Measurements from ENCODE around the gene MAD1L1.

DNA sequence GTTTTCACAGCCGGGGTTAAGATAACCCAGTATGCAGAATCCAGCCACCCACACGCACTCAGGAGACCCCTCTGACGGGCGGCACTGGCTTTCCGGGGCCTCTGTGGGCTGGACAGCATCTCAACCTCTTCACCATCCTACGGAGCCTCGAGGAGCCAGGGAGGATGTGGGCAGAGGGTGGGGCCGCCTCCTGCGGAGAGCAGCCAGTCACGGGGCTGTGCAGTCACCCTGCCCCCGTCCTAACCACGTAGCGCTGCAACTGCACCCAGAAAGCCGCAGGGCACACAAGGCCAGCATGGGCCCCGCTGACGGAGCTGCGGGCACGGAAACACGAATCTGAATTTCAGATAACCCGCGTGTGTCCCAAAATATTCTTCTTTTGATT is 292.4 kb downstream of the MAD1L1 start:
- TF ChIP-seq, protein P1, sequence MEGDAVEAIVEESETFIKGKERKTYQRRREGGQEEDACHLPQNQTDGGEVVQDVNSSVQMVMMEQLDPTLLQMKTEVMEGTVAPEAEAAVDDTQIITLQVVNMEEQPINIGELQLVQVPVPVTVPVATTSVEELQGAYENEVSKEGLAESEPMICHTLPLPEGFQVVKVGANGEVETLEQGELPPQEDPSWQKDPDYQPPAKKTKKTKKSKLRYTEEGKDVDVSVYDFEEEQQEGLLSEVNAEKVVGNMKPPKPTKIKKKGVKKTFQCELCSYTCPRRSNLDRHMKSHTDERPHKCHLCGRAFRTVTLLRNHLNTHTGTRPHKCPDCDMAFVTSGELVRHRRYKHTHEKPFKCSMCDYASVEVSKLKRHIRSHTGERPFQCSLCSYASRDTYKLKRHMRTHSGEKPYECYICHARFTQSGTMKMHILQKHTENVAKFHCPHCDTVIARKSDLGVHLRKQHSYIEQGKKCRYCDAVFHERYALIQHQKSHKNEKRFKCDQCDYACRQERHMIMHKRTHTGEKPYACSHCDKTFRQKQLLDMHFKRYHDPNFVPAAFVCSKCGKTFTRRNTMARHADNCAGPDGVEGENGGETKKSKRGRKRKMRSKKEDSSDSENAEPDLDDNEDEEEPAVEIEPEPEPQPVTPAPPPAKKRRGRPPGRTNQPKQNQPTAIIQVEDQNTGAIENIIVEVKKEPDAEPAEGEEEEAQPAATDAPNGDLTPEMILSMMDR (conservative IDR thresholded peaks at IDR 0.05; ENCODE audit: low read depth, low read length), result no peak
- no peak for TF ChIP-seq EZH2 (IDR thresholded peaks at IDR 0.05; ENCODE audit: borderline replicate concordance, low read depth, low read length, poor library complexity, severe bottlenecking)
